HEK293 (cell line): ENCODE data around the gene PCBP3.
"Not testable (repeated sequence)": the region's sequence is repeated elsewhere in the genome, so short reads cannot be mapped to it uniquely, and the experiment has no call there.

ENCODE experiments used
- CTCF ChIP-seq: fragments of 450-650 bp; formaldehyde crosslinking; IDR thresholded peaks from 2 replicates; pipeline ENCODE4 v1.5.1; 2016; ENCODE audit warnings: missing biosample characterization, missing genetic modification characterization
- KLF1 ChIP-seq: fragments of 450-650 bp; formaldehyde crosslinking; IDR thresholded peaks from 2 replicates; pipeline ENCODE4 v1.5.1; 2016; ENCODE audit warnings: missing biosample characterization, missing genetic modification characterization
- SALL2 ChIP-seq: fragments of 450-650 bp; formaldehyde crosslinking; IDR thresholded peaks from 2 replicates; pipeline ENCODE4 v1.5.0; 2017; ENCODE audit warnings: missing biosample characterization, mild to moderate bottlenecking, missing genetic modification characterization, borderline replicate concordance
- ZEB2 ChIP-seq: fragments of 450-650 bp; formaldehyde crosslinking; IDR thresholded peaks from 2 replicates; pipeline ENCODE4 v1.5.1; 2016; ENCODE audit warnings: missing biosample characterization, missing genetic modification characterization
- ZNF239 ChIP-seq: fragments of 450-650 bp; formaldehyde crosslinking; IDR thresholded peaks from 2 replicates; pipeline ENCODE4 v1.5.1; 2016; ENCODE audit warnings: missing biosample characterization, missing genetic modification characterization
- ZNF274 ChIP-seq, 2 experiments: fragments of 200-500 bp in 1 of 2; fragments of 450-650 bp in 1 of 2; sonication (Bioruptor generic) in 1 of 2; formaldehyde crosslinking in 1 of 2; IDR thresholded peaks; 2 replicates each; pipeline versions ENCODE4 v1.5.1 to v1.6.1; 2014 to 2016; ENCODE audit warnings: borderline replicate concordance in 1 of 2, inconsistent platforms in 1 of 2, low read length in 1 of 2, missing biosample characterization in 1 of 2, missing genetic modification characterization in 1 of 2
- ZNF350 ChIP-seq: fragments of 450-650 bp; formaldehyde crosslinking; IDR thresholded peaks from 2 replicates; pipeline ENCODE4 v1.5.0; 2017; ENCODE audit warnings: missing biosample characterization, mild to moderate bottlenecking, missing genetic modification characterization
- ZNF610 ChIP-seq: fragments of 450-650 bp; formaldehyde crosslinking; IDR thresholded peaks from 2 replicates; pipeline ENCODE4 v1.5.1; 2016; ENCODE audit warnings: missing biosample characterization, missing genetic modification characterization, borderline replicate concordance
- ZNF704 ChIP-seq: fragments of 450-650 bp; formaldehyde crosslinking; IDR thresholded peaks from 2 replicates; pipeline ENCODE4 v1.5.1; 2016; ENCODE audit warnings: missing biosample characterization, missing genetic modification characterization
- ZNF707 ChIP-seq: fragments of 450-650 bp; formaldehyde crosslinking; IDR thresholded peaks from 2 replicates; pipeline ENCODE4 v1.5.1; 2016; ENCODE audit warnings: missing biosample characterization, missing genetic modification characterization
- ZNF776 ChIP-seq: fragments of 450-650 bp; formaldehyde crosslinking; IDR thresholded peaks from 2 replicates; pipeline ENCODE4 v1.5.0; 2017; ENCODE audit warnings: missing biosample characterization, missing genetic modification characterization, borderline replicate concordance
- ZNF785 ChIP-seq: fragments of 450-650 bp; formaldehyde crosslinking; IDR thresholded peaks from 2 replicates; pipeline ENCODE4 v1.5.1; 2016; ENCODE audit warnings: missing biosample characterization, missing genetic modification characterization

- not testable (repeated sequence) for TF ChIP-seq ZNF610; CTCF (tag by site-specific recombination); SALL2 (tag by site-specific recombination); ZNF350 (tag by site-specific recombination); ZNF274 (IDR thresholded peaks at IDR 0.05; ENCODE audit: low read length); ZNF274 (tag by site-specific recombination; IDR thresholded peaks at IDR 0.05; ENCODE audit: borderline replicate concordance); ZNF785; ZNF707 (tag by site-specific recombination); ZEB2; ZNF776; KLF1 (tag by site-specific recombination); ZNF704 (tag by site-specific recombination); ZNF239 (tag by site-specific recombination)
These were observed 35.3 kb downstream of the PCBP3 start for GRCh38 chr21:45678790-45679189.
